Measurements from ENCODE around the gene CBX5.

The CBX5 gene

GRCh38 chr12:54299515-54300224 lies 19.7 kb upstream of the CBX5 start:
- H3K4me3 ChIP-seq (ENCODE audit: low read length) = no peak overlapping the region
- DNase-seq (ENCODE audit: low read depth) = no peak
- no peak for TF ChIP-seq CTCF (conservative IDR thresholded peaks at IDR 0.05; ENCODE audit: low read depth, low read length)

GRCh38 chr12:54298904-54299303 lies 19.0 kb upstream of the CBX5 start:
- no peak overlapping the region for H3K4me3 ChIP-seq (ENCODE audit: low read length)
- DNase-seq (ENCODE audit: low read depth) = no peak
- no peak for TF ChIP-seq CTCF (conservative IDR thresholded peaks at IDR 0.05; ENCODE audit: low read depth, low read length)

GRCh38 chr12:54296393-54297099 lies 16.6 kb upstream of the CBX5 start:
- H3K4me3 ChIP-seq (ENCODE audit: low read length) = no peak overlapping the region
- TF ChIP-seq CTCF (conservative IDR thresholded peaks at IDR 0.05; ENCODE audit: low read depth, low read length) = no peak
- no peak for DNase-seq (ENCODE audit: low read depth)

- no peak for DNase-seq (ENCODE audit: low read depth)
- H3K4me3 ChIP-seq (ENCODE audit: low read length) = no peak overlapping the region
- no peak for TF ChIP-seq CTCF (conservative IDR thresholded peaks at IDR 0.05; ENCODE audit: low read depth, low read length)
Observed at GRCh38 chr12:54294953-54295566, 15.1 kb upstream of the CBX5 start.

GRCh38 chr12:54294152-54294952 lies 14.4 kb upstream of the CBX5 start:
- TF ChIP-seq CTCF (conservative IDR thresholded peaks at IDR 0.05; ENCODE audit: low read depth, low read length) = peak; percentile 97
- no peak overlapping the region for H3K4me3 ChIP-seq (ENCODE audit: low read length)
- DNase-seq (ENCODE audit: low read depth) = no peak

GRCh38 chr12:54292931-54293241 lies 13.0 kb upstream of the CBX5 start:
- TF ChIP-seq CTCF (conservative IDR thresholded peaks at IDR 0.05; ENCODE audit: low read depth, low read length) = no peak
- H3K4me3 ChIP-seq (ENCODE audit: low read length) = no peak overlapping the region
- no peak for DNase-seq (ENCODE audit: low read depth)

Measured in retinal pigment epithelial cell (primary cell).